Measurements from ENCODE around the gene CD52. TPM values are rescaled to one million over a fixed set of nuclear protein-coding genes. Genes with fewer than 3 reads are reported as not detected.

CD52 gene
- total RNA-seq, 1 experiment from 2014 or later = 2.0 TPM

- Histone ChIP-seq H3K9me3 (ENCODE audit: control insufficient read depth in 1 of 2, insufficient read depth in 1 of 2, low read depth in 1 of 2, low read length in 2 of 2) (no peaks in the 10 kb centered on the region), H3K9ac (ENCODE audit: low read length) (no peak overlapping the region), H2AFZ (ENCODE audit: low read depth, low read length, poor library complexity, severe bottlenecking) (no peak overlapping the region), H3K4me3 (replicated peaks in 1 of 2; ENCODE audit: low read depth in 1 of 2, low read length in 2 of 2) (no peak overlapping the region), H3K9me2 (ENCODE audit: insufficient read depth) (no peaks in the 10 kb centered on the region), H4K20me1 (ENCODE audit: insufficient read depth) (no peaks in the 10 kb centered on the region), H3K4me2 (ENCODE audit: low read length) (no peak overlapping the region), H3K4me1 (ENCODE audit: control insufficient read depth in 1 of 2, insufficient read depth in 2 of 2, low read length in 2 of 2) (0 out of 4 replicates have a peak, but pooled peaks cover 0 to 4% of the 10 kb centered on the region in 2 experiments), H3K79me2 (ENCODE audit: insufficient read depth, low read length) (no peaks in the 10 kb centered on the region), H3K27ac (ENCODE audit: low read depth, low read length) (no peak overlapping the region), H3K36me3 (ENCODE audit: control insufficient read depth in 1 of 2, insufficient read depth in 2 of 2, low read length in 2 of 2) (0 out of 4 replicates have a peak, but pooled peaks cover 0 to 3% of the 10 kb centered on the region in 2 experiments), H3K27me3 (ENCODE audit: insufficient read depth, low read length) (no peaks in the 10 kb centered on the region)
- ChIA-PET CTCF (no interaction called here), RAD21 (ENCODE audit: low non-redundant PET in 1 of 2, low total read pairs in 2 of 2, uncharacterized antibody in 2 of 2, unreplicated experiment in 2 of 2) (no interaction called here), POLR2A (no interaction called here)
- intact Hi-C loops (cut with micrococcal nuclease) = no loop called here
- no TSS peak for BruUV-seq (replicated peaks)
- ATAC-seq = no peak
- DNase-seq (ENCODE audit: low read depth, low spot score) = no peak
- TF ChIP-seq REST (IDR thresholded peaks at IDR 0.05; ENCODE audit: low read depth) = no peak
- TF ChIP-seq MAX (IDR thresholded peaks at IDR 0.05) = no peak
- no peak for TF ChIP-seq ZNF274 (IDR thresholded peaks at IDR 0.05; ENCODE audit: low read depth, low read length)
- no peak for TF ChIP-seq SIN3A (IDR thresholded peaks at IDR 0.05; ENCODE audit: low read depth)
- TF ChIP-seq TCF7L2 (IDR thresholded peaks at IDR 0.05; ENCODE audit: borderline replicate concordance, extremely low read depth, insufficient read depth, insufficient read length) = no peak
- no peak for TF ChIP-seq JUND (IDR thresholded peaks at IDR 0.05)
- no peak for TF ChIP-seq RAD21 (IDR thresholded peaks at IDR 0.05; ENCODE audit: low read depth)
- no peak for TF ChIP-seq CEBPB (IDR thresholded peaks at IDR 0.05; ENCODE audit: low read depth)
- no peak for TF ChIP-seq SRF (IDR thresholded peaks at IDR 0.05; ENCODE audit: low read depth)
- TF ChIP-seq EGR1 (IDR thresholded peaks at IDR 0.05; ENCODE audit: low read depth) = no peak
- no peak for TF ChIP-seq ZBTB33 (IDR thresholded peaks at IDR 0.05; ENCODE audit: extremely low read depth, insufficient replicate concordance, low read length)
- no peak for TF ChIP-seq ATF3 (IDR thresholded peaks at IDR 0.05)
- TF ChIP-seq YY1 (IDR thresholded peaks at IDR 0.05; ENCODE audit: extremely low read depth, insufficient replicate concordance, low read depth, low read length) = no peak
- TF ChIP-seq POLR2AphosphoS5 (IDR thresholded peaks at IDR 0.05; ENCODE audit: low read depth, low read length) = no peak
- TF ChIP-seq POLR2A (IDR thresholded peaks at IDR 0.05; ENCODE audit: borderline replicate concordance, extremely low read depth, insufficient read depth, insufficient read length) = no peak
- TF ChIP-seq ELF1 (IDR thresholded peaks at IDR 0.05; ENCODE audit: borderline replicate concordance, low read depth) = no peak
- no peak for TF ChIP-seq ZFX (IDR thresholded peaks at IDR 0.05)
- no peak for TF ChIP-seq CBX3 (IDR thresholded peaks at IDR 0.05; ENCODE audit: low read depth)
- no peak for TF ChIP-seq SP1 (IDR thresholded peaks at IDR 0.05; ENCODE audit: low read depth)
- no peak for TF ChIP-seq EZH2 (IDR thresholded peaks at IDR 0.05)
Measured at GRCh38 chr1:26296340-26297056, 21.3 kb upstream of the CD52 start.
